B cell (primary cell): ENCODE data around the gene CERS1. TPM values are rescaled to one million over a fixed set of nuclear protein-coding genes. Genes with fewer than 3 reads are reported as not detected.

Experiments used
- ATAC-seq: fragments of 200-7000 bp; cut with Tn5 transposase; one replicate; pipeline ENCODE4 v1.10.0; 2021; ENCODE audit warnings: low read depth, mild to moderate bottlenecking, moderate number of reproducible peaks, moderate library complexity
- CTCF ChIA-PET: fragments of 350-600 bp; sonication (Branson Sonifier 250); formaldehyde crosslinking; loops from one replicate; lab custom pipeline; 2021; ENCODE audit warnings: antibody characterized with exemption, inconsistent platforms; lab: Charles Lee
- POLR2A ChIA-PET: fragments of 350-600 bp; sonication (Branson Sonifier 250); formaldehyde crosslinking; loops from one replicate; lab custom pipeline; 2021; ENCODE audit warnings: antibody characterized with exemption; lab: Charles Lee
- DNase-seq: peaks from one replicate; pipeline ENCODE4 v3.0.0; 2013
- H2AFZ ChIP-seq: 2 replicates; pipeline ENCODE4 v1.6.1; 2012; ENCODE audit warnings: mild to moderate bottlenecking, low read depth, low read length; ENCODE audit not compliant: insufficient read depth, poor library complexity, severe bottlenecking
- H3K27ac ChIP-seq, 2 donors: 1 replicate in 1 of 2; 2 replicates in 1 of 2; pipeline ENCODE4 v1.5.1; 2012 to 2013; ENCODE audit warnings: low read length in 2 of 2, mild to moderate bottlenecking in 2 of 2, moderate library complexity in 1 of 2
- H3K27me3 ChIP-seq, 4 experiments: fragments of 200-600 bp in 1 of 4; sonication (generic) in 1 of 4; replicated peaks in 1 of 4; 1 replicate in 2 of 4; 2 replicates in 2 of 4; pipeline versions ENCODE4 v1.6.1 to v1.7.0; 2013 to 2016; ENCODE audit warnings: low read length in 3 of 4, mild to moderate bottlenecking in 2 of 4, mixed read lengths in 1 of 4, moderate library complexity in 1 of 4; ENCODE audit not compliant: insufficient read depth in 4 of 4, control insufficient read depth in 3 of 4; ENCODE audit errors: control extremely low read depth in 1 of 4
- H3K36me3 ChIP-seq, 2 experiments: replicated peaks in 1 of 2; 1 replicate in 1 of 2; 2 replicates in 1 of 2; pipeline versions ENCODE4 v1.6.1 to v1.7.1; 2013; ENCODE audit warnings: low read length in 1 of 2; ENCODE audit not compliant: insufficient read depth in 2 of 2, control insufficient read depth in 1 of 2; ENCODE audit errors: control extremely low read depth in 1 of 2, extremely low read depth in 1 of 2
- H3K4me1 ChIP-seq, 2 donors: fragments of 200-600 bp in 1 of 2; sonication (generic) in 1 of 2; 1 replicate in 1 of 2; 2 replicates in 1 of 2; pipeline versions ENCODE4 v1.5.1 to v1.6.1; 2013 to 2017; ENCODE audit warnings: low read length in 2 of 2; ENCODE audit not compliant: control insufficient read depth in 2 of 2, insufficient read depth in 2 of 2
- H3K4me2 ChIP-seq: replicated peaks from 2 replicates; pipeline ENCODE3; 2012; ENCODE audit warnings: mild to moderate bottlenecking, low read depth, low read length; ENCODE audit not compliant: poor library complexity, severe bottlenecking
- H3K4me3 ChIP-seq, 5 experiments: fragments of 200-600 bp in 1 of 5; sonication (generic) in 1 of 5; 1 replicate in 3 of 5; 2 replicates in 2 of 5; pipeline versions ENCODE4 v1.5.1 to v1.7.0; 2011 to 2016; ENCODE audit warnings: low read length in 4 of 5, mild to moderate bottlenecking in 4 of 5, low read depth in 2 of 5, control low read depth in 1 of 5, moderate library complexity in 1 of 5; ENCODE audit not compliant: insufficient read depth in 1 of 5; ENCODE audit errors: control extremely low read depth in 1 of 5, extremely low read depth in 1 of 5
- H3K79me2 ChIP-seq: fragments of 200-600 bp; sonication (generic); one replicate; pipeline ENCODE4 v1.6.0; 2016; ENCODE audit warnings: low read length; ENCODE audit not compliant: control insufficient read depth, insufficient read depth
- H3K9ac ChIP-seq: fragments of 200-600 bp; sonication (generic); 2 replicates; pipeline ENCODE4 v1.6.1; 2017; ENCODE audit warnings: mild to moderate bottlenecking, low read length, moderate library complexity
- H3K9me3 ChIP-seq, 3 donors: one replicate each; pipeline versions ENCODE4 v1.6.1 to v1.7.1; 2013; ENCODE audit warnings: low read length in 2 of 3; ENCODE audit not compliant: control insufficient read depth in 2 of 3, insufficient read depth in 1 of 3; ENCODE audit errors: control extremely low read depth in 1 of 3
- H4K20me1 ChIP-seq: 2 replicates; pipeline ENCODE4 v1.6.0; 2012; ENCODE audit warnings: mild to moderate bottlenecking, low read length; ENCODE audit not compliant: insufficient read depth, control insufficient read depth, poor library complexity, severe bottlenecking
- H3K27ac Mint-ChIP-seq: one replicate; pipeline ENCODE4 v1.8.0; 2021; ENCODE audit warnings: mixed read lengths
- H3K27me3 Mint-ChIP-seq: one replicate; pipeline ENCODE4 v1.8.0; 2021; ENCODE audit warnings: mixed read lengths
- H3K4me1 Mint-ChIP-seq: one replicate; pipeline ENCODE4 v1.8.0; 2021; ENCODE audit warnings: mixed read lengths
- H3K4me3 Mint-ChIP-seq: one replicate; pipeline ENCODE4 v1.8.0; 2021; ENCODE audit warnings: mixed read lengths
- H3K9me3 Mint-ChIP-seq: one replicate; pipeline ENCODE4 v1.8.0; 2022; ENCODE audit warnings: mixed read lengths; ENCODE audit not compliant: insufficient read depth
- EZH2 ChIP-seq: IDR thresholded peaks from 2 replicates; pipeline ENCODE4 v1.6.1; 2012; ENCODE audit warnings: borderline replicate concordance, low read depth, mild to moderate bottlenecking, moderate library complexity, low read length; ENCODE audit not compliant: insufficient read depth, poor library complexity, severe bottlenecking
- whole genome bisulfite sequencing: methylation state at CpG from one replicate; pipeline ENCODE4 v1.1.5; 2013; ENCODE audit warnings: missing lambda C conversion rate; ENCODE audit not compliant: insufficient coverage; 5-methylcytosine and 5-hydroxymethylcytosine counted together
- intact Hi-C: fragments of 100-400 bp; cut with micrococcal nuclease; formaldehyde crosslinking; loops from one replicate; pipeline ENCODE4 v1.10.0; 2022
- polyA plus RNA-seq: library from polyadenylated mRNA; depleted of rRNA; stranded (reverse); fragments of >200 nt; gene quantifications from 2 replicates; pipeline ENCODE4 v1.2.3, GENCODE V29; 2012
- total RNA-seq, 2 donors: library from RNA; stranded (reverse); fragments of 120-200 nt in 1 of 2; gene quantifications; 1 replicate in 1 of 2; 2 replicates in 1 of 2; pipeline versions ENCODE4 v1.2.3 to v1.2.4, GENCODE V29; 2013 to 2022
- TF ChIP-seq, protein P1 (sequence below): fragments of 200-600 bp; IDR thresholded peaks from one replicate; pipeline ENCODE4 v1.8.0; 2022; ENCODE audit warnings: antibody characterized with exemption, mild to moderate bottlenecking

Gene CERS1
- total and polyA plus RNA-seq, 2 donors (not counting 1 experiment from before 2014, with no cell fraction given), result not detected

DNA sequence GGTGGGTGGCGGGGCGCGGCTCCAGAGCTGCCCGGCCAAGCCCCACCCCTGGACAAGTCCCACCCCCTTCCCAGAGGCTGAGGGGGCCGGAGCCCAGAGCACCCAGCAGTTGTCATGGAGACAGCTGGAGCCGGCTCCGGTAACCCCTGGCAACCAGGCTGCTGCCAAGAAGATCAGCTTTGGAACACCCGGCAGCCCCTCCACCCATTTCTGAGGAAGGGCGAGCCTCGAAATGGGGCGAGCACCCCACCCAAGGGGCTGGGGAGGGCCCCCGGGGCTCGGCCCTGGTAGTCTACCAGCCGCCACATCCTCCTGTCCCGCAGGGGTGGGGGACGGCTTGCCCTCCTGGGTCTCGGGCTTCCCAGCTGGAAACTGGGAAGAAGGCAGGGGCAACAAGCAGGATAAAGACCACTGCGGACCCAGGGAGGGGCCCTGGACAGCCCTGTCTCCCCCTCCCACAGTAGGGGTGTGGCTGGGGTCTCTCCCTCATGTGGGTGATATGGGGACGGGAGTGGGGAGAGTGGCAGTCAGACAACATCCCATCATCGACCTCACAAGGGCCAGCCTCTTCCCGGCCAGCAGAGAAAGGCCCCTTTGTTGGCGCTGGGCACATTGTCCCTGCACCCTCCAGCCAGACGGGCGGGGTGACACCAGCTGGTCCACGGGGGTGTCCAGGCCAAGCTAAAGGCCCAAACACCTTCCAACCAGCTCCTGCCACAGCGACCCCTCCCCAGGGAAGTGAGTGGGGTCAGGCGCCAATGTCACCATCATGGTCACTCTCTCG is 1.5 kb downstream of the CERS1 start:
- H3K4me2 ChIP-seq, result peak overlapping the region; percentile 66
- no peak for ATAC-seq
- no peak overlapping the region for H3K27ac Mint-ChIP-seq
- H3K4me1 Mint-ChIP-seq, result peaks cover 11% of the 10 kb centered on the region
- peaks cover 13 to 17% of the 10 kb centered on the region in 2 donors for H3K4me1 ChIP-seq
- peaks cover 2% of the 10 kb centered on the region for H4K20me1 ChIP-seq
- intact Hi-C loops, result no loop called here
- H3K9ac ChIP-seq, result no peak overlapping the region
- POLR2A ChIA-PET, result interaction anchor here (0.6 kb wide), 1 partner anchor 234 kb away, joined by 7 read pairs; no protein-coding TSS in a partner anchor
- peaks cover 0 to 7% of the 10 kb centered on the region in 2 experiments for H3K36me3 ChIP-seq
- no peak overlapping the region for H3K4me3 ChIP-seq
- no peak for DNase-seq
- no peak overlapping the region for H2AFZ ChIP-seq
- 20% methylated on average over 20 of the region's 28 CpGs for WGBS
- CTCF ChIA-PET, result interaction anchor here (1.6 kb wide), 1 partner anchor 443 kb away, joined by 4 read pairs; no protein-coding TSS in a partner anchor
- H3K79me2 ChIP-seq, result no peaks in the 10 kb centered on the region
- H3K9me3 ChIP-seq, result no peaks in the 10 kb centered on the region
- peaks cover 0 to 25% (median 11%) of the 10 kb centered on the region in 4 experiments for H3K27me3 ChIP-seq
- no peak overlapping the region for H3K27ac ChIP-seq
- no peaks in the 10 kb centered on the region for H3K9me3 Mint-ChIP-seq
- peak overlapping the region; percentile 59 for H3K4me3 Mint-ChIP-seq
- TF ChIP-seq, protein P1, sequence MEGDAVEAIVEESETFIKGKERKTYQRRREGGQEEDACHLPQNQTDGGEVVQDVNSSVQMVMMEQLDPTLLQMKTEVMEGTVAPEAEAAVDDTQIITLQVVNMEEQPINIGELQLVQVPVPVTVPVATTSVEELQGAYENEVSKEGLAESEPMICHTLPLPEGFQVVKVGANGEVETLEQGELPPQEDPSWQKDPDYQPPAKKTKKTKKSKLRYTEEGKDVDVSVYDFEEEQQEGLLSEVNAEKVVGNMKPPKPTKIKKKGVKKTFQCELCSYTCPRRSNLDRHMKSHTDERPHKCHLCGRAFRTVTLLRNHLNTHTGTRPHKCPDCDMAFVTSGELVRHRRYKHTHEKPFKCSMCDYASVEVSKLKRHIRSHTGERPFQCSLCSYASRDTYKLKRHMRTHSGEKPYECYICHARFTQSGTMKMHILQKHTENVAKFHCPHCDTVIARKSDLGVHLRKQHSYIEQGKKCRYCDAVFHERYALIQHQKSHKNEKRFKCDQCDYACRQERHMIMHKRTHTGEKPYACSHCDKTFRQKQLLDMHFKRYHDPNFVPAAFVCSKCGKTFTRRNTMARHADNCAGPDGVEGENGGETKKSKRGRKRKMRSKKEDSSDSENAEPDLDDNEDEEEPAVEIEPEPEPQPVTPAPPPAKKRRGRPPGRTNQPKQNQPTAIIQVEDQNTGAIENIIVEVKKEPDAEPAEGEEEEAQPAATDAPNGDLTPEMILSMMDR, result no peak
- no peak for TF ChIP-seq EZH2
- peaks cover 33% of the 10 kb centered on the region for H3K27me3 Mint-ChIP-seq
